ENCODE data around the gene IQSEC3. TPM values are rescaled to one million over a fixed set of nuclear protein-coding genes. Genes with fewer than 3 reads are reported as not detected.

IQSEC3 gene
- total RNA-seq, 1 experiment from 2014 or later: 1.7 TPM

- H3K4me1 Mint-ChIP-seq: peaks cover 53% of the 10 kb centered on the region
- DNase-seq (ENCODE audit: low spot score) (no peak), ATAC-seq (no peak)
- no peak overlapping the region for H3K4me3 Mint-ChIP-seq
- H3K36me3 Mint-ChIP-seq: no peaks in the 10 kb centered on the region
- no peaks in the 10 kb centered on the region for H3K27me3 Mint-ChIP-seq (ENCODE audit: low read depth)
- no peaks in the 10 kb centered on the region for H3K9me3 Mint-ChIP-seq
- POLR2A ChIA-PET: no interaction called here
- TF ChIP-seq, protein P1, sequence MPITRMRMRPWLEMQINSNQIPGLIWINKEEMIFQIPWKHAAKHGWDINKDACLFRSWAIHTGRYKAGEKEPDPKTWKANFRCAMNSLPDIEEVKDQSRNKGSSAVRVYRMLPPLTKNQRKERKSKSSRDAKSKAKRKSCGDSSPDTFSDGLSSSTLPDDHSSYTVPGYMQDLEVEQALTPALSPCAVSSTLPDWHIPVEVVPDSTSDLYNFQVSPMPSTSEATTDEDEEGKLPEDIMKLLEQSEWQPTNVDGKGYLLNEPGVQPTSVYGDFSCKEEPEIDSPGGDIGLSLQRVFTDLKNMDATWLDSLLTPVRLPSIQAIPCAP (CRISPR knock-in tag; IDR thresholded peaks at IDR 0.05): no peak
- TF ChIP-seq, protein P2, sequence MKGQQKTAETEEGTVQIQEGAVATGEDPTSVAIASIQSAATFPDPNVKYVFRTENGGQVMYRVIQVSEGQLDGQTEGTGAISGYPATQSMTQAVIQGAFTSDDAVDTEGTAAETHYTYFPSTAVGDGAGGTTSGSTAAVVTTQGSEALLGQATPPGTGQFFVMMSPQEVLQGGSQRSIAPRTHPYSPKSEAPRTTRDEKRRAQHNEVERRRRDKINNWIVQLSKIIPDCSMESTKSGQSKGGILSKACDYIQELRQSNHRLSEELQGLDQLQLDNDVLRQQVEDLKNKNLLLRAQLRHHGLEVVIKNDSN (CRISPR knock-in tag; IDR thresholded peaks at IDR 0.05): no peak
- TF ChIP-seq ZNF232 (CRISPR knock-in tag; IDR thresholded peaks at IDR 0.05) (no peak), CTCF (IDR thresholded peaks at IDR 0.05) (no peak), TEAD1 (CRISPR knock-in tag; IDR thresholded peaks at IDR 0.05) (no peak)
- TF ChIP-seq, protein P3, sequence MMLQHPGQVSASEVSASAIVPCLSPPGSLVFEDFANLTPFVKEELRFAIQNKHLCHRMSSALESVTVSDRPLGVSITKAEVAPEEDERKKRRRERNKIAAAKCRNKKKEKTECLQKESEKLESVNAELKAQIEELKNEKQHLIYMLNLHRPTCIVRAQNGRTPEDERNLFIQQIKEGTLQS (CRISPR knock-in tag; conservative IDR thresholded peaks at IDR 0.05): no peak
- H3K27ac Mint-ChIP-seq: no peak overlapping the region
- CTCF ChIA-PET: interaction anchor here (0.9 to 1.9 kb wide), 3 partner anchors 21 to 71 kb away, joined by 3 to 8 read pairs (median 7); no protein-coding TSS in a partner anchor
These were observed 82.3 kb downstream of the IQSEC3 start for GRCh38 chr12:148676-149416.

- POLR2A ChIA-PET: no interaction called here
- Mint-ChIP-seq H3K4me3 (no peak overlapping the region), H3K36me3 (no peaks in the 10 kb centered on the region), H3K27me3 (ENCODE audit: low read depth) (no peaks in the 10 kb centered on the region; the same call in 1 of the 2 replicates), H3K27ac (peak overlapping the region; percentile 20; the same call in 1 of the 2 replicates), H3K4me1 (peaks cover 35% of the 10 kb centered on the region), H3K9me3 (no peaks in the 10 kb centered on the region)
- ATAC-seq (peak; percentile 35), DNase-seq (ENCODE audit: low spot score) (no peak)
- CTCF ChIA-PET: interaction anchor here (0.6 to 4.2 kb wide), 6 partner anchors 11 to 68 kb away, joined by 3 to 44 read pairs (median 6); no protein-coding TSS in a partner anchor
- TF ChIP-seq FOXP1 (CRISPR knock-in tag; IDR thresholded peaks at IDR 0.05; ENCODE audit: borderline replicate concordance) (no peak), NR3C1 (CRISPR knock-in tag; conservative IDR thresholded peaks at IDR 0.05; ENCODE audit: low read depth) (no peak), ZNF416 (CRISPR knock-in tag; IDR thresholded peaks at IDR 0.05) (no peak), CREB1 (CRISPR knock-in tag; IDR thresholded peaks at IDR 0.05) (no peak), ZSCAN18 (CRISPR knock-in tag; IDR thresholded peaks at IDR 0.05) (no peak), AFF4 (CRISPR knock-in tag; IDR thresholded peaks at IDR 0.05; ENCODE audit: borderline replicate concordance) (no peak), SMAD4 (CRISPR knock-in tag; IDR thresholded peaks at IDR 0.05) (no peak), ZNF425 (CRISPR knock-in tag; conservative IDR thresholded peaks at IDR 0.05) (no peak), NFYB (CRISPR knock-in tag; conservative IDR thresholded peaks at IDR 0.05; ENCODE audit: low read depth) (no peak)
- TF ChIP-seq, protein P4, sequence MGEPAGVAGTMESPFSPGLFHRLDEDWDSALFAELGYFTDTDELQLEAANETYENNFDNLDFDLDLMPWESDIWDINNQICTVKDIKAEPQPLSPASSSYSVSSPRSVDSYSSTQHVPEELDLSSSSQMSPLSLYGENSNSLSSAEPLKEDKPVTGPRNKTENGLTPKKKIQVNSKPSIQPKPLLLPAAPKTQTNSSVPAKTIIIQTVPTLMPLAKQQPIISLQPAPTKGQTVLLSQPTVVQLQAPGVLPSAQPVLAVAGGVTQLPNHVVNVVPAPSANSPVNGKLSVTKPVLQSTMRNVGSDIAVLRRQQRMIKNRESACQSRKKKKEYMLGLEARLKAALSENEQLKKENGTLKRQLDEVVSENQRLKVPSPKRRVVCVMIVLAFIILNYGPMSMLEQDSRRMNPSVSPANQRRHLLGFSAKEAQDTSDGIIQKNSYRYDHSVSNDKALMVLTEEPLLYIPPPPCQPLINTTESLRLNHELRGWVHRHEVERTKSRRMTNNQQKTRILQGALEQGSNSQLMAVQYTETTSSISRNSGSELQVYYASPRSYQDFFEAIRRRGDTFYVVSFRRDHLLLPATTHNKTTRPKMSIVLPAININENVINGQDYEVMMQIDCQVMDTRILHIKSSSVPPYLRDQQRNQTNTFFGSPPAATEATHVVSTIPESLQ (CRISPR knock-in tag; IDR thresholded peaks at IDR 0.05): no peak
- TF ChIP-seq, protein P5, sequence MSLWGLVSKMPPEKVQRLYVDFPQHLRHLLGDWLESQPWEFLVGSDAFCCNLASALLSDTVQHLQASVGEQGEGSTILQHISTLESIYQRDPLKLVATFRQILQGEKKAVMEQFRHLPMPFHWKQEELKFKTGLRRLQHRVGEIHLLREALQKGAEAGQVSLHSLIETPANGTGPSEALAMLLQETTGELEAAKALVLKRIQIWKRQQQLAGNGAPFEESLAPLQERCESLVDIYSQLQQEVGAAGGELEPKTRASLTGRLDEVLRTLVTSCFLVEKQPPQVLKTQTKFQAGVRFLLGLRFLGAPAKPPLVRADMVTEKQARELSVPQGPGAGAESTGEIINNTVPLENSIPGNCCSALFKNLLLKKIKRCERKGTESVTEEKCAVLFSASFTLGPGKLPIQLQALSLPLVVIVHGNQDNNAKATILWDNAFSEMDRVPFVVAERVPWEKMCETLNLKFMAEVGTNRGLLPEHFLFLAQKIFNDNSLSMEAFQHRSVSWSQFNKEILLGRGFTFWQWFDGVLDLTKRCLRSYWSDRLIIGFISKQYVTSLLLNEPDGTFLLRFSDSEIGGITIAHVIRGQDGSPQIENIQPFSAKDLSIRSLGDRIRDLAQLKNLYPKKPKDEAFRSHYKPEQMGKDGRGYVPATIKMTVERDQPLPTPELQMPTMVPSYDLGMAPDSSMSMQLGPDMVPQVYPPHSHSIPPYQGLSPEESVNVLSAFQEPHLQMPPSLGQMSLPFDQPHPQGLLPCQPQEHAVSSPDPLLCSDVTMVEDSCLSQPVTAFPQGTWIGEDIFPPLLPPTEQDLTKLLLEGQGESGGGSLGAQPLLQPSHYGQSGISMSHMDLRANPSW (CRISPR knock-in tag; conservative IDR thresholded peaks at IDR 0.05; ENCODE audit: low read depth): no peak
These were observed 85.0 kb downstream of the IQSEC3 start for GRCh38 chr12:151579-151978.
